A673 (cell line): ENCODE measurements around the gene KLLN. TPM values are rescaled to one million over a fixed set of nuclear protein-coding genes. Genes with fewer than 3 reads are reported as not detected.

Experiments used
- BruUV-seq: library from RNA; stranded (reverse); fragments of 400-500 nt; replicated peaks from 2 replicates; lab custom pipeline; 2021; lab: Mats Ljungman, UMichigan
- CTCF ChIA-PET: fragments of 300-600 bp; sonication (Branson Sonifier 250); formaldehyde crosslinking; loops from one replicate; lab custom pipeline; 2022; ENCODE audit warnings: antibody characterized with exemption; lab: Charles Lee
- POLR2A ChIA-PET: fragments of 300-600 bp; sonication (Branson Sonifier 250); formaldehyde crosslinking; loops from one replicate; lab custom pipeline; 2022; ENCODE audit warnings: antibody characterized with exemption; ENCODE audit not compliant: low non-redundant PET; lab: Charles Lee
- DNase-seq: peaks from one replicate; pipeline ENCODE4 v3.0.0-alpha.2; 2015; ENCODE audit warnings: low spot score
- H3K27ac ChIP-seq: fragments of 200-600 bp; sonication (generic); 2 replicates; pipeline ENCODE4 v1.5.1; 2016; ENCODE audit warnings: mixed run types, low read depth, mild to moderate bottlenecking, mixed read lengths, antibody characterized with exemption, low read length; ENCODE audit not compliant: poor library complexity, severe bottlenecking
- H3K27me3 ChIP-seq: fragments of 200-600 bp; sonication (generic); replicated peaks from 2 replicates; pipeline ENCODE4 v1.6.1; 2017; ENCODE audit warnings: mixed run types, low read depth, mild to moderate bottlenecking, mixed read lengths, antibody characterized with exemption, low read length; ENCODE audit not compliant: insufficient read depth, poor library complexity
- H3K36me3 ChIP-seq: fragments of 200-600 bp; sonication (generic); 2 replicates; pipeline ENCODE4 v1.6.1; 2016; ENCODE audit warnings: mixed run types, mild to moderate bottlenecking, mixed read lengths, antibody characterized with exemption, low read length; ENCODE audit not compliant: insufficient read depth, poor library complexity, severe bottlenecking
- H3K4me1 ChIP-seq: fragments of 200-600 bp; sonication (generic); 2 replicates; pipeline ENCODE4 v1.6.1; 2017; ENCODE audit warnings: mixed run types, mild to moderate bottlenecking, mixed read lengths, antibody characterized with exemption, low read length; ENCODE audit not compliant: insufficient read depth, poor library complexity, severe bottlenecking
- H3K4me3 ChIP-seq: fragments of 200-600 bp; sonication (generic); 2 replicates; pipeline ENCODE4 v1.5.1; 2016; ENCODE audit warnings: low read depth, mixed run types, mild to moderate bottlenecking, mixed read lengths, low read length; ENCODE audit not compliant: poor library complexity, severe bottlenecking
- H3K9me3 ChIP-seq: fragments of 200-600 bp; sonication (generic); 2 replicates; pipeline ENCODE4 v1.6.1; 2016; ENCODE audit warnings: mixed run types, low read depth, mild to moderate bottlenecking, mixed read lengths, antibody characterized with exemption, low read length; ENCODE audit not compliant: poor library complexity, severe bottlenecking
- EZH2 ChIP-seq: fragments of 200-600 bp; sonication (generic); IDR thresholded peaks from 2 replicates; pipeline ENCODE4 v1.6.1; 2017; ENCODE audit warnings: borderline replicate concordance, low read depth, mild to moderate bottlenecking, mixed read lengths, antibody characterized with exemption, low read length; ENCODE audit not compliant: poor library complexity, severe bottlenecking
- intact Hi-C: fragments of 100-400 bp; cut with micrococcal nuclease; formaldehyde crosslinking; loops from one replicate; pipeline ENCODE4 v1.10.0; 2022; ENCODE audit not compliant: unreplicated experiment
- total RNA-seq: library from RNA; stranded (reverse); gene quantifications from 2 replicates; pipeline ENCODE4 v1.2.3, GENCODE V29; 2021
- TF ChIP-seq, protein P1 (sequence below): fragments of 300-800, 200-600 bp; sonication (generic); conservative IDR thresholded peaks from 2 replicates; pipeline ENCODE4 v1.5.1; 2017; ENCODE audit warnings: low read depth, mild to moderate bottlenecking, antibody characterized with exemption, low read length, moderate library complexity, mixed read lengths

The KLLN gene
- total RNA-seq, 1 experiment from 2014 or later, result 0.32 TPM

DNA sequence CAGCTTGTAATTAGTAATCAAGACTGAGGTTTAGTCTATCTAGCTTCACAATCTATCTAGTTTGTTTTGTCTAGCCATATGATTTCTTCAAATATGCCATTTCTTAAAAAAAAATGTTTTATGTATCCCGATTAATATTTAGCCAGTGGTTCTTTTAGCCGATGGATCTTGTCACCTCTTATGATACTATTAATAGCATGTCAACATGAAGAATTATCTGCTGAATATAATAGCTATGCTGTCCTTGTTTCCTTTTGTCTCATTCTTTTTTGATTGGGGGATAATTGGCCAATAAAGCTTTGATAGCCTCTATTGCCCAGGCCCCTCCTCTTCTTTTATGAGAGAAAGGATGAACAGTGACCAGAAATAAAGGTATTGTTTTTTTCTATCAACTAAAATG, 32.9 kb upstream of the KLLN start:
- no peak for DNase-seq
- BruUV-seq, result no TSS peak
- H3K27ac ChIP-seq, result no peak overlapping the region
- no peak for TF ChIP-seq EZH2
- ChIA-PET POLR2A (no interaction called here), CTCF (interaction anchor here (0.5 kb wide), 1 partner anchor 493 kb away, joined by 3 read pairs; no protein-coding TSS in a partner anchor)
- no peaks in the 10 kb centered on the region for H3K27me3 ChIP-seq
- no peaks in the 10 kb centered on the region for H3K9me3 ChIP-seq
- H3K4me3 ChIP-seq, result no peak overlapping the region
- intact Hi-C loops, result no loop called here
- H3K4me1 ChIP-seq, result no peaks in the 10 kb centered on the region
- H3K36me3 ChIP-seq, result no peaks in the 10 kb centered on the region

DNA sequence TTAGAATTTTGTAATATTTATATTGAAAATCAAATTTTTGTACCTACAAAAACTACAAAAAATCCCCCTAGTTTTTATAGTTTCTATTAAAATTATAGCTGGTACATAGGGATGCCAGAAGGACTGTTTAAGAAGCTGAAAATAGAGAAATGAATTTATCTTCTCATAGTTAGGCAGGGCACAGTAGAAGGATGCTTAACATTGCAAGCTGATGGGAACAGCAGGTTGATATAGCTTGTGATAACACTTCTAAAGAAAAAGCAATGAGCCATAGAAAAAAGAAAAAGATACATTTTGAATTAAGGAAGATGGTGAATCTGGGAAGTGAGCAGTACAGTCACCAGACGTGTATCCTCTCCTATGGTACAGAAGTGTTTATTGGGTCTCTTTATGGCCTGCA, 32.1 kb upstream of the KLLN start:
- ChIA-PET POLR2A (no interaction called here), CTCF (no interaction called here)
- no peak for DNase-seq
- Histone ChIP-seq H3K4me1 (no peaks in the 10 kb centered on the region), H3K9me3 (no peaks in the 10 kb centered on the region), H3K27me3 (no peaks in the 10 kb centered on the region), H3K27ac (no peak overlapping the region), H3K4me3 (no peak overlapping the region), H3K36me3 (no peaks in the 10 kb centered on the region)
- intact Hi-C loops, result no loop called here
- no TSS peak for BruUV-seq
- TF ChIP-seq, protein P1, sequence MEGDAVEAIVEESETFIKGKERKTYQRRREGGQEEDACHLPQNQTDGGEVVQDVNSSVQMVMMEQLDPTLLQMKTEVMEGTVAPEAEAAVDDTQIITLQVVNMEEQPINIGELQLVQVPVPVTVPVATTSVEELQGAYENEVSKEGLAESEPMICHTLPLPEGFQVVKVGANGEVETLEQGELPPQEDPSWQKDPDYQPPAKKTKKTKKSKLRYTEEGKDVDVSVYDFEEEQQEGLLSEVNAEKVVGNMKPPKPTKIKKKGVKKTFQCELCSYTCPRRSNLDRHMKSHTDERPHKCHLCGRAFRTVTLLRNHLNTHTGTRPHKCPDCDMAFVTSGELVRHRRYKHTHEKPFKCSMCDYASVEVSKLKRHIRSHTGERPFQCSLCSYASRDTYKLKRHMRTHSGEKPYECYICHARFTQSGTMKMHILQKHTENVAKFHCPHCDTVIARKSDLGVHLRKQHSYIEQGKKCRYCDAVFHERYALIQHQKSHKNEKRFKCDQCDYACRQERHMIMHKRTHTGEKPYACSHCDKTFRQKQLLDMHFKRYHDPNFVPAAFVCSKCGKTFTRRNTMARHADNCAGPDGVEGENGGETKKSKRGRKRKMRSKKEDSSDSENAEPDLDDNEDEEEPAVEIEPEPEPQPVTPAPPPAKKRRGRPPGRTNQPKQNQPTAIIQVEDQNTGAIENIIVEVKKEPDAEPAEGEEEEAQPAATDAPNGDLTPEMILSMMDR, result no peak
- no peak for TF ChIP-seq EZH2

DNA sequence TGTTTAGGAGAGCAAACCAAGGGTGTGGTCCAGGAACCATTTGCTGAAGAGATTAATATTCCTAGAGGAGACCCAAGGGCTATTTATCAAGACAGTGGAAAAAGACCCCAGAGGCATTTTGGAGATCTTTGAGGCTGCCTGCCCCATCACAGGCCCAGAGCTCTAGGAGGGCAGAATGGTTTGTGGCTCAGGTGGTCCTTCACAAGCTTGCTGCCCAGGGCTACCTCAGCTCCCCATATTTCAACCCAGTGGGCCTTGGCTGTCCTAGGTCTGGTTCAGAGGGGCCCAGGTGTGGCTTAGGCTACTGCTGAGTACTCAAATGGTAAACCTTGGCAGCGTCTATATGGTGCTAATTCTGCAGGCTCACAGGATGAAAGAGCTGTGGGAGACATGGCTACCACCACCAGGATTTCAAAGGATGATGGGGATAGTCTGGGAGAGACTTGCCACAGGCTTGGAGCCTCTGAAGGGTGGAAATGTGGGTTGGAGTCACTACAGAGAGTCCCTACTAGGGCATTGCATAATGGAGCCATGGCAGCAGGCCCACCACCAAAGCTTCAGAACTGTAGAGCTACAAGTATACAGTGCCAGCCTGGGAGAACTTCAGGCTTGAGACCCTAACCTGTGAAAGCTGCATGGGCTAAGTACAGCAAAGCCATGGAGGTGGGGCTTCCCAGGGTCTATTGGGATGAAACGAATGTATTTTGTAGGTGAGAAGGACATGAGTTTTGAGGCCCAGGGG, 24.4 kb upstream of the KLLN start:
- POLR2A ChIA-PET, result no interaction called here
- Histone ChIP-seq H3K4me1 (no peaks in the 10 kb centered on the region), H3K36me3 (peaks cover 19% of the 10 kb centered on the region), H3K27ac (no peak overlapping the region), H3K9me3 (peaks cover 4% of the 10 kb centered on the region), H3K27me3 (no peaks in the 10 kb centered on the region), H3K4me3 (no peak overlapping the region)
- no TSS peak for BruUV-seq
- TF ChIP-seq, protein P1, result no peak
- CTCF ChIA-PET, result no interaction called here
- intact Hi-C loops, result no loop called here
- no peak for DNase-seq

DNA sequence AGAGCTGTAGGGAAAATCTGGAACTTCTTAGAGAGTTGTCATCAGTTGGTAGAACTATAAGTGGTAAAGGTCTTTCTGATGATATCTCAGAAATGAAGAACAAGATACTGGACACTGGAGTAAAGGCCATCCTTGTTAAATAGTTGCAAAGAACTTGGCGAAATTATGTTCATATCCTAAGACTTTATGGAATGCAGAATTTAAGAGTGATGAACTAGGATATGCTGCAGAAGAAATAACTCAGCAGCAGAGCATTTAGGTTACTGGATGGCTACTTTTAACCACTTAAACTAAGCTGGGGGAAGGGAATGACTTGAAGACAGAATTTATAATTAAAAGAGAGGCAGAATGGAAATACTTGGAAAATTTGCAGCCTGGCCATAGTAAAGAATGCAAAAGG, 23.8 kb upstream of the KLLN start:
- TF ChIP-seq, protein P1, result no peak
- TF ChIP-seq EZH2, result no peak
- no peak overlapping the region for H3K27ac ChIP-seq
- peaks cover 19% of the 10 kb centered on the region for H3K36me3 ChIP-seq
- ChIA-PET POLR2A (no interaction called here), CTCF (no interaction called here)
- H3K4me1 ChIP-seq, result no peaks in the 10 kb centered on the region
- intact Hi-C loops, result no loop called here
- no peak overlapping the region for H3K4me3 ChIP-seq
- no peaks in the 10 kb centered on the region for H3K27me3 ChIP-seq
- no TSS peak for BruUV-seq
- no peak for DNase-seq
- peaks cover 4% of the 10 kb centered on the region for H3K9me3 ChIP-seq
